Glutamatergic neuron (in vitro differentiated cells): Measurements from ENCODE around the gene MT1X. TPM values are rescaled to one million over a fixed set of nuclear protein-coding genes. Genes with fewer than 3 reads are reported as not detected.
A peak's percentile ranks its signal among the peaks of the same experiment; 100 is the strongest.
"Not testable (repeated sequence)": the region's sequence is repeated elsewhere in the genome, so short reads cannot be mapped to it uniquely, and the experiment has no call there.

Experiments
- DNase-seq: peaks from one replicate; pipeline ENCODE4 v3.0.0; 2022
- H3K27ac Mint-ChIP-seq: one replicate; pipeline ENCODE4 v1.8.0; 2020; ENCODE audit warnings: mild to moderate bottlenecking, mixed read lengths, inconsistent platforms; ENCODE audit not compliant: unreplicated experiment
- H3K27me3 Mint-ChIP-seq: one replicate; pipeline ENCODE4 v1.8.0; 2020; ENCODE audit warnings: mild to moderate bottlenecking, moderate library complexity, mixed read lengths, inconsistent platforms; ENCODE audit not compliant: unreplicated experiment
- H3K36me3 Mint-ChIP-seq: one replicate; pipeline ENCODE4 v1.8.0; 2020; ENCODE audit warnings: mild to moderate bottlenecking, mixed read lengths, inconsistent platforms; ENCODE audit not compliant: unreplicated experiment
- H3K4me1 Mint-ChIP-seq: one replicate; pipeline ENCODE4 v1.8.0; 2020; ENCODE audit warnings: mild to moderate bottlenecking, low read depth, mixed read lengths, inconsistent platforms; ENCODE audit not compliant: unreplicated experiment
- H3K4me3 Mint-ChIP-seq: one replicate; pipeline ENCODE4 v1.8.0; 2020; ENCODE audit warnings: mild to moderate bottlenecking, mixed read lengths, inconsistent platforms; ENCODE audit not compliant: unreplicated experiment
- H3K9me3 Mint-ChIP-seq: one replicate; pipeline ENCODE4 v1.8.0; 2020; ENCODE audit warnings: mild to moderate bottlenecking, moderate library complexity, mixed read lengths, inconsistent platforms; ENCODE audit not compliant: unreplicated experiment
- CTCF ChIP-seq: fragments of 200-600 bp; sonication (generic); IDR thresholded peaks from one replicate; pipeline ENCODE4 v1.5.0; 2021; ENCODE audit not compliant: partially characterized antibody, unreplicated experiment
- total RNA-seq: library from RNA; stranded (reverse); fragmentation: NEBNext Ultra II Directional; extraction: Animal tissue kit (Norgen Biotek cat#: 25700); gene quantifications from one replicate; pipeline ENCODE4 v1.2.1, GENCODE V29; 2021; ENCODE audit not compliant: unreplicated experiment

The MT1X gene
- total RNA-seq, 1 donor from 2014 or later = 9.5 TPM

DNA sequence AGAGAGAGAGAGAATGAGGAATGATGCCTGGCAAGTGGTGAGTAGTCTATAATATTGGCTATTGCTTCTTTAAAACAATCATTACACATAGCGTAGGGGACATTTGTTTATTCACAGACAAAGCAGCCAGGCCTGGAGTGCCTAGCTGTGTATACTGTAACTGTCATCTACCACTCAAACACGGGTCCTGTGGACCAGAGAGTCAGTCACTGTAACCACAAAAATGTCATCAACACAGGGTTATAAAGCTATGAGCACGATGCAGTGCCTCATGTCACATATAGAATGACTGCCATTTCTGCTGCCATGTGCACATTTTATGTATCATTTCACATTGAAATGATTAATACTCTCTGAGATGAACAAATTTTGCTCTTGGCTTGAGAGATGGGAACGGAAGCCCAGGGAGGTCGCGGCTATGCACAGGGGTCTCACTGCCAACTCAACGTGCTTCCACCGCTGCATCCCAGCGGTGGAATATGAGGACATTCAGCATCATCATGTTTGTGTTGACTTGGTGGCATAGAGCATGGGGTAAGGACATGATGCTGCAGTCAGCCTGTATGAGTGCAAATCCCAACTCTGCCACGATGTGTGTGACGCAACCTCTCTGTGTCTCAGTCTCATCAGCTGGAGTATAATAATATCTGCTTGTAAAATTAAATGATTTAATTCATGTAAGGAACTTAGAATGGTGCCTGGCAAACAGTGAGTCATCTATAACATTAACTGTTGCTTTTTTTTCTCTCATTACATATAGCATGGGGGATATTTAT, 9.3 kb upstream of the MT1X start:
- Mint-ChIP-seq H3K27me3 (peaks cover 47% of the 10 kb centered on the region), H3K27ac (no peak overlapping the region), H3K4me3 (no peak overlapping the region), H3K9me3 (no peaks in the 10 kb centered on the region), H3K36me3 (no peaks in the 10 kb centered on the region), H3K4me1 (peaks cover 6% of the 10 kb centered on the region)
- no peak for TF ChIP-seq CTCF
- DNase-seq = no peak

GRCh38 chr16:56673921-56674320, 8.3 kb upstream of the MT1X start:
- Mint-ChIP-seq H3K4me1 (peaks cover 6% of the 10 kb centered on the region), H3K36me3 (no peaks in the 10 kb centered on the region), H3K27ac (no peak overlapping the region), H3K27me3 (peaks cover 39% of the 10 kb centered on the region), H3K4me3 (no peak overlapping the region), H3K9me3 (no peaks in the 10 kb centered on the region)
- TF ChIP-seq CTCF = peak; percentile 32
- DNase-seq = peak; percentile 58

DNA sequence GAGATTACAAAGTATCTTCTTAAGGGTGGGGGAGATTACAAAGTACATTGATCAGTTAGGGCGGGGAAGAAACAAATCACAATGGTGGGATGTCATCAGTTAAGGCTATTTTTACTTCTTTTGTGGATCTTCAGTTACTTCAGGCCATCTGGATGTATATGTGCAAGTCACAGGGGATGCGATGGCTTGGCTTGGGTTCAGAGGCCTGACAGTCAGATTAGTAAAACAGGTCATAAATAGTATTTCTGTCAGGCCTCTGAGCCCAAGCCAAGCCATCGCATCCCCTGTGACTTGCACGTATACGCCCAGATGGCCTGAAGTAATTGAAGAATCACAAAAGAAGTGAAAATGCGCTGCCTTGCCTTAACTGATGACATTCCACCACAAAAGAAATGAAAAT, 7.7 kb upstream of the MT1X start:
- not testable (repeated sequence) for DNase-seq, H3K36me3 Mint-ChIP-seq, H3K4me3 Mint-ChIP-seq, H3K9me3 Mint-ChIP-seq, H3K4me1 Mint-ChIP-seq, H3K27ac Mint-ChIP-seq
- peaks cover 36% of the 10 kb centered on the region for H3K27me3 Mint-ChIP-seq

- no peak for DNase-seq
- Mint-ChIP-seq H3K9me3 (no peaks in the 10 kb centered on the region), H3K4me1 (peaks cover 6% of the 10 kb centered on the region), H3K36me3 (no peaks in the 10 kb centered on the region), H3K27me3 (peaks cover 31% of the 10 kb centered on the region), H3K4me3 (peak overlapping the region; percentile 79), H3K27ac (no peak overlapping the region)
- TF ChIP-seq CTCF = no peak
Measured at GRCh38 chr16:56675685-56676210, 6.5 kb upstream of the MT1X start.

GRCh38 chr16:56677474-56677873, 4.8 kb upstream of the MT1X start:
- Mint-ChIP-seq H3K27ac (no peak overlapping the region), H3K4me3 (no peak overlapping the region), H3K27me3 (peaks cover 21% of the 10 kb centered on the region), H3K36me3 (no peaks in the 10 kb centered on the region), H3K9me3 (peaks cover 1% of the 10 kb centered on the region), H3K4me1 (peaks cover 10% of the 10 kb centered on the region)
- TF ChIP-seq CTCF = no peak
- no peak for DNase-seq
